SK-N-SH (cell line): ENCODE measurements around the gene IL1R2. TPM values are rescaled to one million over a fixed set of nuclear protein-coding genes. Genes with fewer than 3 reads are reported as not detected.

Source experiments
- CTCF ChIA-PET: fragments of 300-600, 350-600 bp; formaldehyde crosslinking; extraction: SDS; loops from one replicate; lab custom pipeline; 2021; lab: Yijun Ruan, JAX
- POLR2A ChIA-PET: fragments of 350-600 bp; sonication (Branson Sonifier 250); formaldehyde crosslinking; extraction: SDS; loops from one replicate; lab custom pipeline; 2020; ENCODE audit warnings: antibody characterized with exemption, inconsistent platforms; lab: Yijun Ruan, JAX
- DNase-seq: peaks from one replicate; pipeline ENCODE4 v3.0.0; 2012
- H2AFZ ChIP-seq: fragments of 200-600 bp; sonication (generic); 2 replicates; pipeline ENCODE4 v1.8.1; 2016; ENCODE audit warnings: antibody characterized with exemption, mild to moderate bottlenecking, low read depth
- H3F3A ChIP-seq: fragments of 200-600 bp; sonication (generic); replicated peaks from 2 replicates; pipeline ENCODE3; 2016; ENCODE audit warnings: antibody characterized with exemption, mild to moderate bottlenecking; ENCODE audit not compliant: insufficient read depth
- H3K27ac ChIP-seq, 2 experiments: fragments of 200-500 bp in 1 of 2; fragments of 200-600 bp in 1 of 2; sonication (Bioruptor generic) in 1 of 2; sonication (generic), shearing (Covaris generic) in 1 of 2; 2 replicates each; pipeline versions ENCODE4 v1.5.1 to v1.6.1; 2014 to 2016; ENCODE audit warnings: low read depth in 2 of 2, inconsistent platforms in 1 of 2, low read length in 1 of 2, mild to moderate bottlenecking in 1 of 2, mixed read lengths in 1 of 2
- H3K27me3 ChIP-seq: fragments of 200-600 bp; sonication (generic), shearing (Covaris generic); 2 replicates; pipeline ENCODE4 v1.6.1; 2016; ENCODE audit warnings: mixed run types; ENCODE audit not compliant: insufficient read depth
- H3K36me3 ChIP-seq, 2 experiments: fragments of 200-500 bp in 1 of 2; fragments of 200-600 bp in 1 of 2; sonication (Bioruptor generic) in 1 of 2; sonication (generic) in 1 of 2; replicated peaks in 1 of 2; 2 replicates each; pipeline versions ENCODE3 to v1.5.1; 2014 to 2016; ENCODE audit warnings: low read length in 1 of 2, mild to moderate bottlenecking in 1 of 2; ENCODE audit not compliant: insufficient read depth in 2 of 2, control insufficient read depth in 1 of 2
- H3K4me1 ChIP-seq, 2 experiments: fragments of 200-500 bp in 1 of 2; fragments of 200-600 bp in 1 of 2; sonication (Bioruptor generic) in 1 of 2; sonication (generic), shearing (Covaris generic) in 1 of 2; 2 replicates each; pipeline versions ENCODE4 v1.5.1 to v1.6.1; 2014 to 2016; ENCODE audit warnings: low read depth in 1 of 2, low read length in 1 of 2, mixed run types in 1 of 2; ENCODE audit not compliant: insufficient read depth in 2 of 2, control insufficient read depth in 1 of 2
- H3K4me2 ChIP-seq: fragments of 200-600 bp; sonication (generic), shearing (Covaris generic); 2 replicates; pipeline ENCODE4 v1.6.1; 2017; ENCODE audit warnings: mixed run types
- H3K4me3 ChIP-seq, 2 experiments: fragments of 200-500 bp in 1 of 2; fragments of 200-600 bp in 1 of 2; sonication (Bioruptor generic) in 1 of 2; sonication (generic), shearing (Covaris generic) in 1 of 2; 2 replicates each; pipeline versions ENCODE4 v1.5.1 to v1.8.1; 2014 to 2016; ENCODE audit warnings: low read depth in 2 of 2, inconsistent platforms in 1 of 2, low read length in 1 of 2, mild to moderate bottlenecking in 1 of 2, mixed read lengths in 1 of 2, moderate library complexity in 1 of 2
- H3K79me2 ChIP-seq: fragments of 200-600 bp; sonication (generic); 2 replicates; pipeline ENCODE4 v1.8.1; 2017; ENCODE audit warnings: mild to moderate bottlenecking; ENCODE audit not compliant: insufficient read depth
- H3K9ac ChIP-seq: fragments of 200-600 bp; sonication (generic); 2 replicates; pipeline ENCODE4 v1.6.1; 2017; ENCODE audit warnings: mixed run types
- H3K9me2 ChIP-seq: fragments of 200-600 bp; sonication (generic); 2 replicates; pipeline ENCODE4 v1.6.1; 2017; ENCODE audit warnings: mixed run types
- H3K9me3 ChIP-seq: fragments of 200-600 bp; sonication (generic); 2 replicates; pipeline ENCODE4 v1.6.1; 2017; ENCODE audit warnings: mixed run types, mild to moderate bottlenecking, moderate library complexity
- H4K20me1 ChIP-seq: fragments of 200-600 bp; sonication (generic); 2 replicates; pipeline ENCODE4 v1.6.1; 2017; ENCODE audit warnings: mild to moderate bottlenecking, mixed run types; ENCODE audit not compliant: insufficient read depth
- EP300 ChIP-seq, 2 experiments: IDR thresholded peaks; 2 replicates each; pipeline versions ENCODE4 v1.4.0 to v1.6.1; 2012; ENCODE audit warnings: borderline replicate concordance in 1 of 2, low read depth in 1 of 2, low read length in 1 of 2
- FOSL2 ChIP-seq: IDR thresholded peaks from 2 replicates; pipeline ENCODE4 v1.4.0; 2012; ENCODE audit warnings: low read depth, mild to moderate bottlenecking, moderate library complexity, borderline replicate concordance
- FOXJ3 ChIP-seq: sonication (generic); formaldehyde crosslinking; IDR thresholded peaks from 2 replicates; pipeline ENCODE4 v1.5.1; 2020; ENCODE audit warnings: mild to moderate bottlenecking, missing genetic modification reagents
- GABPA ChIP-seq: IDR thresholded peaks from 2 replicates; pipeline ENCODE4 v1.4.0; 2012; ENCODE audit warnings: low read depth, mild to moderate bottlenecking
- RXRA ChIP-seq: IDR thresholded peaks from 2 replicates; pipeline ENCODE4 v1.4.0; 2012; ENCODE audit warnings: low read depth, mild to moderate bottlenecking, borderline replicate concordance
- SMC3 ChIP-seq: IDR thresholded peaks from 2 replicates; pipeline ENCODE4 v1.6.1; 2012; ENCODE audit warnings: low read depth, low read length, improper control_type of control experiment
- TAF1 ChIP-seq: IDR thresholded peaks from 2 replicates; pipeline ENCODE4 v1.6.1; 2012; ENCODE audit warnings: low read depth, mild to moderate bottlenecking, low read length, moderate library complexity, borderline replicate concordance
- TEAD4 ChIP-seq: IDR thresholded peaks from 2 replicates; pipeline ENCODE4 v1.4.0; 2012; ENCODE audit warnings: mild to moderate bottlenecking, borderline replicate concordance; ENCODE audit not compliant: insufficient read depth
- WGBS: methylation state at CpG from one replicate; pipeline ENCODE4 v1.1.6; 2017; ENCODE audit warnings: low lambda C conversion rate; 5-methylcytosine and 5-hydroxymethylcytosine counted together
- polyA plus RNA-seq, 3 experiments: library from polyadenylated mRNA; depleted of rRNA; stranded (reverse); fragments of >200 nt; gene quantifications; 2 replicates each; pipeline ENCODE4 v1.2.3, GENCODE V29; 2012
- TF ChIP-seq, protein P1 (sequence below): IDR thresholded peaks from 2 replicates; pipeline ENCODE4; 2012
- TF ChIP-seq, protein P2 (sequence below): IDR thresholded peaks from 2 replicates; pipeline ENCODE4 v1.4.0; 2012; ENCODE audit warnings: low read depth, borderline replicate concordance
- TF ChIP-seq, protein P3 (sequence below): fragments of 200-600 bp; sonication (generic); IDR thresholded peaks from 2 replicates; pipeline ENCODE4 v1.6.1; 2017; ENCODE audit warnings: antibody characterized with exemption, mild to moderate bottlenecking, moderate library complexity
- TF ChIP-seq, protein P4 (sequence below): fragments of 150-350 bp; IDR thresholded peaks from 2 replicates; pipeline ENCODE4 v1.6.1; 2016; ENCODE audit warnings: mild to moderate bottlenecking, low read depth, low read length
- TF ChIP-seq, protein P5 (sequence below): IDR thresholded peaks from 2 replicates; pipeline ENCODE4 v1.6.1; 2012; ENCODE audit warnings: mild to moderate bottlenecking, low read depth, low read length, moderate library complexity

IL1R2 gene
- polyA plus RNA-seq, 1 of the 3 experiments (the other 2 are of a cell fraction) = 0.16 TPM

DNA sequence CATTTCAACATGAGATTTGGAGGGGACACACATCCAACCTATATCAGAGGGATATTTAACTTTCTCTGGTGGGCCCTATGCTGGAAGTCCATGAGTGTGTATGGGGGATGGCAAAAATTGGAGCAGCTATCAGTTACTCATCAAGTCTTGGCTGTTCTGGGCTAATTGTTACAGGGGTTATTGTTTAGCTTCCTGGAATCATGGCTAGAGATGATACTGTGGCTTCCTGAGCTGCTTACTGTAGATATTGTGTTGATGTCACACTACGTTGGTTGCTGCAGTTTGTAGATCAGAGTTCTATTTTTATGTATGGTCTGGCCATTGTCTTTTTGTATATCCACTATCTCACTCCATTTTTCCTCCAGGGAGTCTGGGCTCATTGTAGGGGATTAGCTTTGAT, 20.9 kb upstream of the IL1R2 start:
- Histone ChIP-seq H3K4me2 (no peak overlapping the region), H3F3A (no peaks in the 10 kb centered on the region), H3K9ac (no peak overlapping the region), H3K9me3 (no peaks in the 10 kb centered on the region), H3K4me3 (no peak overlapping the region), H3K27me3 (peaks cover 7% of the 10 kb centered on the region; the same call in 1 of the 2 replicates), H3K79me2 (no peaks in the 10 kb centered on the region), H4K20me1 (no peaks in the 10 kb centered on the region), H2AFZ (no peak overlapping the region), H3K36me3 (no peaks in the 10 kb centered on the region), H3K9me2 (no peaks in the 10 kb centered on the region), H3K27ac (no peak overlapping the region), H3K4me1 (no peaks in the 10 kb centered on the region)
- ChIA-PET CTCF (interaction anchor here (0.5 to 1.1 kb wide), 2 partner anchors 11 to 472 kb away, joined by 3 read pairs; no protein-coding TSS in a partner anchor), POLR2A (no interaction called here)
- no peak for TF ChIP-seq TAF1
- TF ChIP-seq, protein P1, sequence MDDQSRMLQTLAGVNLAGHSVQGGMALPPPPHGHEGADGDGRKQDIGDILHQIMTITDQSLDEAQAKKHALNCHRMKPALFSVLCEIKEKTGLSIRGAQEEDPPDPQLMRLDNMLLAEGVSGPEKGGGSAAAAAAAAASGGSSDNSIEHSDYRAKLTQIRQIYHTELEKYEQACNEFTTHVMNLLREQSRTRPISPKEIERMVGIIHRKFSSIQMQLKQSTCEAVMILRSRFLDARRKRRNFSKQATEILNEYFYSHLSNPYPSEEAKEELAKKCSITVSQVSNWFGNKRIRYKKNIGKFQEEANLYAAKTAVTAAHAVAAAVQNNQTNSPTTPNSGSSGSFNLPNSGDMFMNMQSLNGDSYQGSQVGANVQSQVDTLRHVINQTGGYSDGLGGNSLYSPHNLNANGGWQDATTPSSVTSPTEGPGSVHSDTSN = no peak
- DNase-seq = no peak
- 0% methylated on average over 1 of the region's 1 CpG for WGBS

DNA sequence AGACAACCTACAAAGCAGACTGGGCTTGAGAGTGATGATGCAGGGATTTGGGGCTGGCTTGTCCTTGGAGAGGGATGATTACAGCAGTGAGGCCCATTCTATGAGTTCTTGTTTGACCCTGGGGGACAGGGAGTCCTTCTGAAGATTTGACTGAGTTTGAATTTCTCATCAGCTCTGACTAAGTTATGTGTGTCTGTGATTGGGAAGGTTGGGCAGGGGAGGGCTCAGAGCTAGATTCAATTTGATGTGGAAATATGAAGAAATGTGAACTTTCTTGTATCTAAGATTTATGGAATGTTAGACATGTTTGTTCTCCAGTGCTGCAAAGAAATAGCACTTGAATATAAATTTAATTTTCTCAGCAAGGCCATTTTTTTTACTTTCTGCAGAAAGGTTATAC, 19.9 kb upstream of the IL1R2 start:
- H3K9ac ChIP-seq = no peak overlapping the region
- H3K36me3 ChIP-seq = no peaks in the 10 kb centered on the region
- H2AFZ ChIP-seq = no peak overlapping the region
- H4K20me1 ChIP-seq = no peaks in the 10 kb centered on the region
- no peak for TF ChIP-seq GABPA
- TF ChIP-seq TEAD4 = no peak
- TF ChIP-seq, protein P2, sequence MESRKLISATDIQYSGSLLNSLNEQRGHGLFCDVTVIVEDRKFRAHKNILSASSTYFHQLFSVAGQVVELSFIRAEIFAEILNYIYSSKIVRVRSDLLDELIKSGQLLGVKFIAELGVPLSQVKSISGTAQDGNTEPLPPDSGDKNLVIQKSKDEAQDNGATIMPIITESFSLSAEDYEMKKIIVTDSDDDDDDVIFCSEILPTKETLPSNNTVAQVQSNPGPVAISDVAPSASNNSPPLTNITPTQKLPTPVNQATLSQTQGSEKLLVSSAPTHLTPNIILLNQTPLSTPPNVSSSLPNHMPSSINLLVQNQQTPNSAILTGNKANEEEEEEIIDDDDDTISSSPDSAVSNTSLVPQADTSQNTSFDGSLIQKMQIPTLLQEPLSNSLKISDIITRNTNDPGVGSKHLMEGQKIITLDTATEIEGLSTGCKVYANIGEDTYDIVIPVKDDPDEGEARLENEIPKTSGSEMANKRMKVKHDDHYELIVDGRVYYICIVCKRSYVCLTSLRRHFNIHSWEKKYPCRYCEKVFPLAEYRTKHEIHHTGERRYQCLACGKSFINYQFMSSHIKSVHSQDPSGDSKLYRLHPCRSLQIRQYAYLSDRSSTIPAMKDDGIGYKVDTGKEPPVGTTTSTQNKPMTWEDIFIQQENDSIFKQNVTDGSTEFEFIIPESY = no peak
- TF ChIP-seq RXRA = no peak
- no peak for TF ChIP-seq FOXJ3 (CRISPR knock-in tag)
- TF ChIP-seq, protein P3, sequence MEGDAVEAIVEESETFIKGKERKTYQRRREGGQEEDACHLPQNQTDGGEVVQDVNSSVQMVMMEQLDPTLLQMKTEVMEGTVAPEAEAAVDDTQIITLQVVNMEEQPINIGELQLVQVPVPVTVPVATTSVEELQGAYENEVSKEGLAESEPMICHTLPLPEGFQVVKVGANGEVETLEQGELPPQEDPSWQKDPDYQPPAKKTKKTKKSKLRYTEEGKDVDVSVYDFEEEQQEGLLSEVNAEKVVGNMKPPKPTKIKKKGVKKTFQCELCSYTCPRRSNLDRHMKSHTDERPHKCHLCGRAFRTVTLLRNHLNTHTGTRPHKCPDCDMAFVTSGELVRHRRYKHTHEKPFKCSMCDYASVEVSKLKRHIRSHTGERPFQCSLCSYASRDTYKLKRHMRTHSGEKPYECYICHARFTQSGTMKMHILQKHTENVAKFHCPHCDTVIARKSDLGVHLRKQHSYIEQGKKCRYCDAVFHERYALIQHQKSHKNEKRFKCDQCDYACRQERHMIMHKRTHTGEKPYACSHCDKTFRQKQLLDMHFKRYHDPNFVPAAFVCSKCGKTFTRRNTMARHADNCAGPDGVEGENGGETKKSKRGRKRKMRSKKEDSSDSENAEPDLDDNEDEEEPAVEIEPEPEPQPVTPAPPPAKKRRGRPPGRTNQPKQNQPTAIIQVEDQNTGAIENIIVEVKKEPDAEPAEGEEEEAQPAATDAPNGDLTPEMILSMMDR = no peak
- TF ChIP-seq, protein P4, sequence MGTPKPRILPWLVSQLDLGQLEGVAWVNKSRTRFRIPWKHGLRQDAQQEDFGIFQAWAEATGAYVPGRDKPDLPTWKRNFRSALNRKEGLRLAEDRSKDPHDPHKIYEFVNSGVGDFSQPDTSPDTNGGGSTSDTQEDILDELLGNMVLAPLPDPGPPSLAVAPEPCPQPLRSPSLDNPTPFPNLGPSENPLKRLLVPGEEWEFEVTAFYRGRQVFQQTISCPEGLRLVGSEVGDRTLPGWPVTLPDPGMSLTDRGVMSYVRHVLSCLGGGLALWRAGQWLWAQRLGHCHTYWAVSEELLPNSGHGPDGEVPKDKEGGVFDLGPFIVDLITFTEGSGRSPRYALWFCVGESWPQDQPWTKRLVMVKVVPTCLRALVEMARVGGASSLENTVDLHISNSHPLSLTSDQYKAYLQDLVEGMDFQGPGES = no peak
- TF ChIP-seq SMC3 = no peak
- TF ChIP-seq, protein P5, sequence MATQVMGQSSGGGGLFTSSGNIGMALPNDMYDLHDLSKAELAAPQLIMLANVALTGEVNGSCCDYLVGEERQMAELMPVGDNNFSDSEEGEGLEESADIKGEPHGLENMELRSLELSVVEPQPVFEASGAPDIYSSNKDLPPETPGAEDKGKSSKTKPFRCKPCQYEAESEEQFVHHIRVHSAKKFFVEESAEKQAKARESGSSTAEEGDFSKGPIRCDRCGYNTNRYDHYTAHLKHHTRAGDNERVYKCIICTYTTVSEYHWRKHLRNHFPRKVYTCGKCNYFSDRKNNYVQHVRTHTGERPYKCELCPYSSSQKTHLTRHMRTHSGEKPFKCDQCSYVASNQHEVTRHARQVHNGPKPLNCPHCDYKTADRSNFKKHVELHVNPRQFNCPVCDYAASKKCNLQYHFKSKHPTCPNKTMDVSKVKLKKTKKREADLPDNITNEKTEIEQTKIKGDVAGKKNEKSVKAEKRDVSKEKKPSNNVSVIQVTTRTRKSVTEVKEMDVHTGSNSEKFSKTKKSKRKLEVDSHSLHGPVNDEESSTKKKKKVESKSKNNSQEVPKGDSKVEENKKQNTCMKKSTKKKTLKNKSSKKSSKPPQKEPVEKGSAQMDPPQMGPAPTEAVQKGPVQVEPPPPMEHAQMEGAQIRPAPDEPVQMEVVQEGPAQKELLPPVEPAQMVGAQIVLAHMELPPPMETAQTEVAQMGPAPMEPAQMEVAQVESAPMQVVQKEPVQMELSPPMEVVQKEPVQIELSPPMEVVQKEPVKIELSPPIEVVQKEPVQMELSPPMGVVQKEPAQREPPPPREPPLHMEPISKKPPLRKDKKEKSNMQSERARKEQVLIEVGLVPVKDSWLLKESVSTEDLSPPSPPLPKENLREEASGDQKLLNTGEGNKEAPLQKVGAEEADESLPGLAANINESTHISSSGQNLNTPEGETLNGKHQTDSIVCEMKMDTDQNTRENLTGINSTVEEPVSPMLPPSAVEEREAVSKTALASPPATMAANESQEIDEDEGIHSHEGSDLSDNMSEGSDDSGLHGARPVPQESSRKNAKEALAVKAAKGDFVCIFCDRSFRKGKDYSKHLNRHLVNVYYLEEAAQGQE = no peak
- TF ChIP-seq FOSL2 = no peak
- TF ChIP-seq EP300 (IDR thresholded peaks at IDR 0.05; ENCODE audit: borderline replicate concordance in 1 of 2, low read depth in 1 of 2, low read length in 1 of 2) = no peak
- ChIA-PET POLR2A (no interaction called here), CTCF (no interaction called here)
- no peaks in the 10 kb centered on the region for H3K9me3 ChIP-seq
- no peak overlapping the region for H3K27ac ChIP-seq
- H3K4me3 ChIP-seq = no peak overlapping the region
- no peaks in the 10 kb centered on the region for H3K9me2 ChIP-seq
- H3K4me1 ChIP-seq = no peaks in the 10 kb centered on the region
- no peaks in the 10 kb centered on the region for H3K79me2 ChIP-seq
- no peak overlapping the region for H3K4me2 ChIP-seq
- H3K27me3 ChIP-seq = peaks cover 4% of the 10 kb centered on the region; the same call in 1 of the 2 replicates
- DNase-seq = no peak
- H3F3A ChIP-seq = no peaks in the 10 kb centered on the region
